ENCODE results near the gene TNRC6C. TPM values are rescaled to one million over a fixed set of nuclear protein-coding genes. Genes with fewer than 3 reads are reported as not detected.

TNRC6C gene
- total and polyA plus RNA-seq, 2 of the 13 experiments (the other 11 are each of a cell fraction or from before 2014, with no cell fraction given): 0.66 to 4.9 TPM

DNA sequence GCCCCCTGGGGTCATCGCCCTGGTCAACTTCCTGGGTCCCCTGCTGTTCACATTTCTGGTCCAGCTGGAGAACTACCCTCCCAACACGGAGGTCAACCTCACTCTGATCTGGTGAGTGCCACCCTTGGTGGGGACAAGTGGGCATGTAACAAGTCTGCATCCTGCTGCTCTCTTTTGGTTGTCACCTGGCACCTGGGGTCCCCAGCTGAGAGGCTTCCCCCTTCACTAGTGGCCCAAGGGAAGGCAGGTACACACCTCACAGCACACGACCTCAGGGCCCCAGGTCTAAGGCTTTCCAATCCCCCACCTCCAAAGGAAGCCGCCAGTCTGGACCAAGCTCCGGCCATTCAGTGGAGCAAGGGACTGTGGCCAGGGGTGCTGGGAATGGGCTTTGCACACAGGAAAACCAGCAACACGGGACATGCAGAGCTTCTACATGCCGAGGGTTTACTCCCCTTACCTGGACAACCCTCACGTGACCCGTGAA lies 176.4 kb downstream of the TNRC6C start (continued):
- TF ChIP-seq PAXIP1 (CRISPR knock-in tag; conservative IDR thresholded peaks at IDR 0.05) (0 out of 2 replicates have a peak, but pooled peaks have one; percentile 9), POLR2AphosphoS5 (IDR thresholded peaks at IDR 0.05; ENCODE audit: low read depth, low read length) (no peak), ARNT2 (CRISPR knock-in tag; IDR thresholded peaks at IDR 0.05; ENCODE audit: low read depth) (no peak), CBX2 (IDR thresholded peaks at IDR 0.05; ENCODE audit: low read depth, low read length) (no peak), CBX2 (CRISPR knock-in tag; IDR thresholded peaks at IDR 0.05; ENCODE audit: low read depth) (0 out of 2 replicates have a peak, but pooled peaks have one; percentile 12), ZGPAT (CRISPR knock-in tag; IDR thresholded peaks at IDR 0.05) (0 out of 2 replicates have a peak, but pooled peaks have one; percentile 9), ZSCAN25 (CRISPR knock-in tag; IDR thresholded peaks at IDR 0.05) (0 out of 2 replicates have a peak, but pooled peaks have one; percentile 10), SMARCC2 (IDR thresholded peaks at IDR 0.05) (no peak), RARA (CRISPR knock-in tag; IDR thresholded peaks at IDR 0.05) (peak; percentile 3; the same call in 1 of the 2 replicates), HOXD1 (CRISPR knock-in tag; IDR thresholded peaks at IDR 0.05) (no peak), ZNF501 (CRISPR knock-in tag; IDR thresholded peaks at IDR 0.05) (0 out of 2 replicates have a peak, but pooled peaks have one; percentile 1), ATF7 (IDR thresholded peaks at IDR 0.05) (no peak), ATF7 (CRISPR knock-in tag; IDR thresholded peaks at IDR 0.05) (0 out of 2 replicates have a peak, but pooled peaks have one; percentile 1), GABPA (IDR thresholded peaks at IDR 0.05; ENCODE audit: low read depth, low read length) (no peak), GABPA (CRISPR knock-in tag; IDR thresholded peaks at IDR 0.05; ENCODE audit: low read depth) (peak; percentile 23; the same call in 1 of the 2 replicates), ZBTB43 (CRISPR knock-in tag; conservative IDR thresholded peaks at IDR 0.05) (no peak), NFIB (CRISPR knock-in tag; IDR thresholded peaks at IDR 0.05; ENCODE audit: borderline replicate concordance) (no peak), RBFOX2 (IDR thresholded peaks at IDR 0.05; ENCODE audit: low read depth, low read length) (no peak), ETV5 (CRISPR knock-in tag; IDR thresholded peaks at IDR 0.05; ENCODE audit: borderline replicate concordance) (0 out of 2 replicates have a peak, but pooled peaks have one; percentile 32), MED8 (CRISPR knock-in tag; IDR thresholded peaks at IDR 0.05; ENCODE audit: insufficient replicate concordance) (no peak)
- TF ChIP-seq, protein P1, sequence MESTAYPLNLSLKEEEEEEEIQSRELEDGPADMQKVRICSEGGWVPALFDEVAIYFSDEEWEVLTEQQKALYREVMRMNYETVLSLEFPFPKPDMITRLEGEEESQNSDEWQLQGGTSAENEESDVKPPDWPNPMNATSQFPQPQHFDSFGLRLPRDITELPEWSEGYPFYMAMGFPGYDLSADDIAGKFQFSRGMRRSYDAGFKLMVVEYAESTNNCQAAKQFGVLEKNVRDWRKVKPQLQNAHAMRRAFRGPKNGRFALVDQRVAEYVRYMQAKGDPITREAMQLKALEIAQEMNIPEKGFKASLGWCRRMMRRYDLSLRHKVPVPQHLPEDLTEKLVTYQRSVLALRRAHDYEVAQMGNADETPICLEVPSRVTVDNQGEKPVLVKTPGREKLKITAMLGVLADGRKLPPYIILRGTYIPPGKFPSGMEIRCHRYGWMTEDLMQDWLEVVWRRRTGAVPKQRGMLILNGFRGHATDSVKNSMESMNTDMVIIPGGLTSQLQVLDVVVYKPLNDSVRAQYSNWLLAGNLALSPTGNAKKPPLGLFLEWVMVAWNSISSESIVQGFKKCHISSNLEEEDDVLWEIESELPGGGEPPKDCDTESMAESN (CRISPR knock-in tag; conservative IDR thresholded peaks at IDR 0.05): no peak; the same call in 1 of the 2 replicates
